Measurements from ENCODE around the gene LHX6.

GRCh38 chr9:122219856-122220672 lies 8.7 kb downstream of the LHX6 start:
- TF ChIP-seq CTCF (IDR thresholded peaks at IDR 0.05): no peak
- TF ChIP-seq POLR2A (IDR thresholded peaks at IDR 0.05): no peak
- TF ChIP-seq POLR2AphosphoS5 (IDR thresholded peaks at IDR 0.05): no peak
- TF ChIP-seq EP300 (IDR thresholded peaks at IDR 0.05): no peak

Data from upper lobe of left lung (tissue), 4 donors.